Activated T-helper 17 cell treated with anti-CD3 and anti-CD28 coated beads, Interleukin-2, amount 50 U/mL, for 72 hours (primary cell): Measurements from ENCODE around the gene MACROD1. TPM values are rescaled to one million over a fixed set of nuclear protein-coding genes. Genes with fewer than 3 reads are reported as not detected.
"Not testable (repeated sequence)": the region's sequence is repeated elsewhere in the genome, so short reads cannot be mapped to it uniquely, and the experiment has no call there.

Source experiments
- ATAC-seq: fragments of 150-1000 bp; cut with Tn5 transposase; replicated peaks from 2 replicates; pipeline ENCODE4 v1.10.0; 2021; ENCODE audit warnings: mild to moderate bottlenecking, moderate library complexity
- H3K27ac Mint-ChIP-seq: one replicate; pipeline ENCODE4 v1.8.0; 2022; ENCODE audit warnings: mixed read lengths
- H3K27me3 Mint-ChIP-seq: one replicate; pipeline ENCODE4 v1.8.0; 2022; ENCODE audit warnings: mixed read lengths
- H3K36me3 Mint-ChIP-seq: one replicate; pipeline ENCODE4 v1.8.0; 2022; ENCODE audit warnings: low read depth, mild to moderate bottlenecking, mixed read lengths
- H3K4me1 Mint-ChIP-seq: one replicate; pipeline ENCODE4 v1.8.0; 2022; ENCODE audit warnings: mixed read lengths
- H3K4me3 Mint-ChIP-seq: one replicate; pipeline ENCODE4 v1.8.0; 2022; ENCODE audit warnings: mild to moderate bottlenecking, mixed read lengths
- H3K9me3 Mint-ChIP-seq: one replicate; pipeline ENCODE4 v1.8.0; 2022; ENCODE audit warnings: mixed read lengths
- total RNA-seq, 2 donors: library from RNA; stranded (reverse); gene quantifications; one replicate each; pipeline ENCODE4 v1.2.3, GENCODE V29; 2022

MACROD1 gene
- total RNA-seq, 2 donors from 2014 or later: 5.4 to 9.6 TPM

- Mint-ChIP-seq H3K9me3 (no peaks in the 10 kb centered on the region), H3K36me3 (no peaks in the 10 kb centered on the region), H3K27ac (no peak overlapping the region), H3K27me3 (peaks cover 3% of the 10 kb centered on the region), H3K4me3 (no peak overlapping the region), H3K4me1 (peaks cover 5% of the 10 kb centered on the region)
- no peak for ATAC-seq
Measured at GRCh38 chr11:64056213-64056785, 109.6 kb downstream of the MACROD1 start.

- H3K4me1 Mint-ChIP-seq: no peaks in the 10 kb centered on the region
- H3K9me3 Mint-ChIP-seq: no peaks in the 10 kb centered on the region
- no peak overlapping the region for H3K4me3 Mint-ChIP-seq
- H3K36me3 Mint-ChIP-seq: no peaks in the 10 kb centered on the region
- no peak for ATAC-seq
- no peak overlapping the region for H3K27ac Mint-ChIP-seq
- no peaks in the 10 kb centered on the region for H3K27me3 Mint-ChIP-seq
Measured at GRCh38 chr11:64055077-64055476, 110.8 kb downstream of the MACROD1 start.

DNA sequence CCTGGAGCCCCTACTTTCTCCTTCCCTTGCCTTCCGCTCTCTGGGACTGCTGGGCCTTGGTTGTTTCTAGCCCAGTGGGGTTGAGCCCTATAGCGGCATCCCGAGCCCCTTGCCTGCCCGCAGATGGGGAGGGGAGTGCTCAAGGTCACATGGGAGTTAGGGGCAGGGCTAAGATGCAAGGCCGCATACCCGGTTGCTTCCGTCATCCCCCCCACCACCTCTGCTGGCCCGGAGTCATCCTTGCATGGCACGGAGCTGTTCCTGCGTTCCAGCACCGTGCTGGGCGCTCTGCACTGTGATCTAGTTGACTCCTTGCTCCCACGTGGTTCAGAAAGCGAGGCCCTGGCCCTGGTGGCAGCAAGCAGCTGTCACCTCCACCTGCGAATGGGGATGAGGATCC, 112.2 kb downstream of the MACROD1 start:
- H3K27me3 Mint-ChIP-seq: no peaks in the 10 kb centered on the region
- no peak overlapping the region for H3K4me3 Mint-ChIP-seq
- no peaks in the 10 kb centered on the region for H3K4me1 Mint-ChIP-seq
- no peak overlapping the region for H3K27ac Mint-ChIP-seq
- ATAC-seq: no peak
- H3K36me3 Mint-ChIP-seq: no peaks in the 10 kb centered on the region
- H3K9me3 Mint-ChIP-seq: no peaks in the 10 kb centered on the region

DNA sequence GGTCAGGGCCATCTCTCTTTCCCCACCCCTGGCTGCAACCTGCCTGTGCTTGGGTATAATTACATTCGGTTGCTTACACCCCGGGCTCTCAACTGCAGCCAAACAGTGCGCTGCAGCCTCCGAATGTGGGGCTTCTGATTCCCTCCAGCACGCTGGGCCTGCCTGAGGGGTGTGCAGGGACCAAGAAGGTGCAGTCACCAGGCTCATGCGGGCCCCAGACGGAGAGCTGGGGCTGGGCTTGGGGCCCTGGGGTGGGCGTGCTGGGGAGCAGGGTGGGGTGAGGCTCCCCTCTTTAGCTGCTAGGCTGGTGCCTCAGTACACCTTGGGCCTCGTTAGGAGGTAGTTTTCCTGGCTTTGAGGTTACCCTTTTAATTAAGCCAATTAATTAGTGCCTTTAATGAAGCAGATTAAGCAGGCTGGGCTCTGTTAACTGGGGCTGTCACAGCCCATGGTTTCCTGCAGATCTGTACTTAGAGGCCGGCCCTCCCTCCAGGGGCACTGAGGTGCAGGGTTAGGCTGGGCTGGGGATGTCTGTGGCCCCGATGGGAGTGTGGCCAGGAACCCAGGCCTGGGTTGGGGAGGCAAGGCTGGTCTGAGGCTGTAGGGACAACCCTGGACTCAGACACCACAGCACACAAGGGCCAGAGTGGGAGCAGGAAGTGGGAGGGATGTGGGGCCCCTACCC, 112.8 kb downstream of the MACROD1 start:
- Mint-ChIP-seq H3K4me1 (no peaks in the 10 kb centered on the region), H3K36me3 (no peaks in the 10 kb centered on the region), H3K27me3 (no peaks in the 10 kb centered on the region), H3K4me3 (no peak overlapping the region), H3K27ac (no peak overlapping the region), H3K9me3 (no peaks in the 10 kb centered on the region)
- ATAC-seq: no peak

- no peaks in the 10 kb centered on the region for H3K27me3 Mint-ChIP-seq
- no peaks in the 10 kb centered on the region for H3K4me1 Mint-ChIP-seq
- H3K4me3 Mint-ChIP-seq: no peak overlapping the region
- H3K27ac Mint-ChIP-seq: no peak overlapping the region
- H3K9me3 Mint-ChIP-seq: no peaks in the 10 kb centered on the region
- H3K36me3 Mint-ChIP-seq: no peaks in the 10 kb centered on the region
- no peak for ATAC-seq
Measured at GRCh38 chr11:64052436-64052835, 113.5 kb downstream of the MACROD1 start.

GRCh38 chr11:64051297-64051696, 114.6 kb downstream of the MACROD1 start:
- Mint-ChIP-seq H3K4me3 (no peak overlapping the region), H3K4me1 (no peaks in the 10 kb centered on the region)
- no peak for ATAC-seq

DNA sequence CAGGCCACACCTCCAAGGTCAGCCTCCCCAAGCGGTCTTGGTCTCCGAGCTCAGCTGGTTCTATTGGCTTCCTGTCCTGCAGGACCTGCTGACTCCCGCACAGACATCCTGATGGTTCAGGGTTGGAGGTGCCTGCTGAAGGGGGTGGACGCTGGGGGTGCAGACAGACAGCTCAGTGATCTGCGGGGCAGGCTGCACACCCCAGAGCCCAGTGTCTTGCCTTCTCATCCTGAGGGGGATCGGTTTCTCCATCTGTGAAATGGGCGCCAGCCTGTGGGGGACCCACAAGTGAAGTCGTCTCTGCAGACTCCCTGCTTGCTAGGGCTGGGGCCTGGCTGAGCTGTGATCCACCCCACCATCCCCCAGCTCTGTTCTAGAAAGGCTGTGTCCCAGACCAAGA, 116.4 kb downstream of the MACROD1 start:
- H3K9me3 Mint-ChIP-seq: no peaks in the 10 kb centered on the region
- H3K4me3 Mint-ChIP-seq: no peak overlapping the region
- no peak for ATAC-seq
- no peaks in the 10 kb centered on the region for H3K27me3 Mint-ChIP-seq
- H3K27ac Mint-ChIP-seq: no peak overlapping the region
- no peaks in the 10 kb centered on the region for H3K4me1 Mint-ChIP-seq
- H3K36me3 Mint-ChIP-seq: no peaks in the 10 kb centered on the region

More at GRCh38 chr11:64051297-64051696, 114.6 kb downstream of the MACROD1 start:
- H3K27ac Mint-ChIP-seq: no peak overlapping the region
- H3K36me3 Mint-ChIP-seq: no peaks in the 10 kb centered on the region
- no peaks in the 10 kb centered on the region for H3K9me3 Mint-ChIP-seq
- no peaks in the 10 kb centered on the region for H3K27me3 Mint-ChIP-seq

GRCh38 chr11:64048042-64048854, 117.7 kb downstream of the MACROD1 start:
- no peaks in the 10 kb centered on the region for H3K27me3 Mint-ChIP-seq
- ATAC-seq: no peak

GRCh38 chr11:64047373-64047772, 118.5 kb downstream of the MACROD1 start:
- not testable (repeated sequence) for ATAC-seq, H3K36me3 Mint-ChIP-seq, H3K27ac Mint-ChIP-seq, H3K4me3 Mint-ChIP-seq, H3K4me1 Mint-ChIP-seq, H3K9me3 Mint-ChIP-seq, H3K27me3 Mint-ChIP-seq

More at GRCh38 chr11:64048042-64048854, 117.7 kb downstream of the MACROD1 start:
- Mint-ChIP-seq H3K4me1 (no peaks in the 10 kb centered on the region), H3K4me3 (no peak overlapping the region), H3K36me3 (no peaks in the 10 kb centered on the region), H3K9me3 (no peaks in the 10 kb centered on the region), H3K27ac (no peak overlapping the region)

GRCh38 chr11:64045700-64046099, 120.2 kb downstream of the MACROD1 start:
- Mint-ChIP-seq H3K4me1 (no peaks in the 10 kb centered on the region), H3K36me3 (no peaks in the 10 kb centered on the region), H3K27ac (no peak overlapping the region), H3K9me3 (no peaks in the 10 kb centered on the region), H3K4me3 (no peak overlapping the region), H3K27me3 (peaks cover under 1% of the 10 kb centered on the region)
- no peak for ATAC-seq

DNA sequence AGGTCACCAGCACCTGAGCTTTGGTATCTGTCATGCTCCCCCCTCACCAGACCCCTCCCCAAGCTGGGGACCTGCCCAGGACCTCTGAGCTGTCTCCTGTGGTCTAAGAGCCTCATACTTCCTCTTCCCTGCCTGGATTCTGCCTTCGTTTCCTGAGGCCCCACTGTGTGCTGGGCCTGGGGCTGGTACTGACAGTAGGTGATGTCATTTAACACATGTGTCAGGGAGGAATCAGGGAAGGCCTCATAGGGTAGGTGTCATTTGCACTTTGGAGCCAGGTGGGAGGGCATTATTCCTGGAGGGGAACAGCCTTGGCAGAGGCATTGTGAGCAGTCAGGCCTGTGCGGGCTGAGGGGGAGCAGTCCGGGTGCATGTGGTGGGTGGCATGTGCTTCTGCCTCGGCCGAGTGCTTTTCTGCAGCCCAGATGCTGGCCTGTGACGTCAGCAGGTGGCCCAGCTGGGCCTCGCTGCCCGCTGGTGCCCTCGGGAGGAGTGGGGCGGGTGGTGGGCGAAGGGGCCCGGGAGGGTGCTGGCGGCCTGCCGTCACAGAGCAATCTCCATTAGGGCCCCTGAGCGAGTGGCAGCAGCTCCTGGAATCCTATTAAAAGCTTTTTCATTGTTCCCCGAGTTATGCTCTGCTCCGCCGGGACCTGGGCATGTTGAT, 121.1 kb downstream of the MACROD1 start:
- H3K27ac Mint-ChIP-seq: no peak overlapping the region
- H3K4me1 Mint-ChIP-seq: no peaks in the 10 kb centered on the region
- ATAC-seq: no peak
- H3K4me3 Mint-ChIP-seq: no peak overlapping the region
- no peaks in the 10 kb centered on the region for H3K36me3 Mint-ChIP-seq
- peaks cover 8% of the 10 kb centered on the region for H3K27me3 Mint-ChIP-seq
- H3K9me3 Mint-ChIP-seq: no peaks in the 10 kb centered on the region

DNA sequence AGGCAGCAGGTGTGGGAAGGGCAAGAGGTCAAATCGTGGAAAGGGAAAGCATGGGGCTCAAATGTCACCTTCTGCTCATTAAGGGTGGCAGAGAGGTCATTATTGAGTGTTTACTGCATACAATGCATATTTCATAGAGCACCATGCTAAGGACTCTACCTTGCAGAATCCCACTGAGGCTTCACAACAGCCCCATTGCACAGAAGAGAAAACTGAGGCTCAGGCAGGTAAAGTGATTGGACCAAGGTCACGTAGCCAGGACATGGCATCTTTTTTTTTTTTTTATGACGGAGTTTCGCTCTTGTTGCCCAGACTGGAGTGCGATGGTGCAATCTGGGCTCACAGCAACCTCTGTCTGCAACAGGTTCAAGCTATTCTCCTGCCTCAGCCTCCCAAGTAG, 122.4 kb downstream of the MACROD1 start:
- no peak overlapping the region for H3K4me3 Mint-ChIP-seq
- H3K27ac Mint-ChIP-seq: no peak overlapping the region
- no peaks in the 10 kb centered on the region for H3K9me3 Mint-ChIP-seq
- H3K36me3 Mint-ChIP-seq: no peaks in the 10 kb centered on the region
- ATAC-seq: no peak
- H3K27me3 Mint-ChIP-seq: peaks cover 8% of the 10 kb centered on the region
- no peaks in the 10 kb centered on the region for H3K4me1 Mint-ChIP-seq

DNA sequence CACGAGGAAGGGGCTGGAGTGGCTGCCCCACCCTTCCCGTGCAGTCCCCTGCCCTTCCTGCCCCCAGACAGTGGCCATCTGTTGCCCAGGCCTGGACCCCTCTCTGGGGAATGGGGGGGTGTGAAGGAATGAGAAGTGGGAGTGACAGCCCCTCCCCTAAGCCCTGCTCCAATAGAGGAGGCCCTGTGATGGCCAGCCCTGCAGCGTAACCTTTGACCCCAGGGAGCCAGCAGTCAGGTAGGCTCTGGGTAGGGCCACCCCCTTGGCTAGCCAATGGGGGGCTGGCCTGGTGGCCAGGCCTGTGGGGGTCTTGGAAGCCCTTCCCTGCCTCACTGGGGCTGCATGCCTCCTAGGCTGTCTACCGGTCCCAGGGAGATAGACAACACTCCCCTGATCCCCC, 123.6 kb downstream of the MACROD1 start:
- Mint-ChIP-seq H3K4me3 (no peak overlapping the region), H3K4me1 (no peaks in the 10 kb centered on the region), H3K27ac (no peak overlapping the region), H3K9me3 (no peaks in the 10 kb centered on the region), H3K36me3 (no peaks in the 10 kb centered on the region), H3K27me3 (peaks cover 8% of the 10 kb centered on the region)
- ATAC-seq: no peak

GRCh38 chr11:64041846-64042245, 124.1 kb downstream of the MACROD1 start:
- no peak for ATAC-seq
- H3K27me3 Mint-ChIP-seq: peaks cover 8% of the 10 kb centered on the region
- H3K9me3 Mint-ChIP-seq: no peaks in the 10 kb centered on the region
- H3K27ac Mint-ChIP-seq: no peak overlapping the region
- no peak overlapping the region for H3K4me3 Mint-ChIP-seq
- H3K36me3 Mint-ChIP-seq: no peaks in the 10 kb centered on the region
- H3K4me1 Mint-ChIP-seq: no peaks in the 10 kb centered on the region
